ENCODE results near the gene SEC14L3.

Gene SEC14L3

GRCh38 chr22:30471616-30472318 is at the start of gene SEC14L3:
Gene SEC14L3, minus strand, starts transcription at chr22:30472017. Its CDS starts 59 bp downstream, at chr22:30471958.
- no peak for DNase-seq

- DNase-seq = no peak
Measured at GRCh38 chr22:30519842-30520425, 48.1 kb upstream of the SEC14L3 start.

GRCh38 chr22:30516731-30517130 is 44.9 kb upstream of the SEC14L3 start:
- no peak for DNase-seq

GRCh38 chr22:30516273-30516672 is 44.5 kb upstream of the SEC14L3 start:
- no peak for DNase-seq

- no peak for DNase-seq
Measured at GRCh38 chr22:30514252-30514651, 42.4 kb upstream of the SEC14L3 start.

GRCh38 chr22:30513462-30513861 is 41.6 kb upstream of the SEC14L3 start:
- no peak for DNase-seq

- DNase-seq = no peak
Measured at GRCh38 chr22:30511911-30512310, 40.1 kb upstream of the SEC14L3 start.

GRCh38 chr22:30511109-30511508 is 39.3 kb upstream of the SEC14L3 start:
- no peak for DNase-seq

- no peak for DNase-seq
Measured at GRCh38 chr22:30508216-30508615, 36.4 kb upstream of the SEC14L3 start.

GRCh38 chr22:30507670-30508069 is 35.9 kb upstream of the SEC14L3 start:
- DNase-seq = no peak

GRCh38 chr22:30506507-30506968 is 34.7 kb upstream of the SEC14L3 start:
- DNase-seq = no peak

GRCh38 chr22:30503551-30503950 is 31.7 kb upstream of the SEC14L3 start:
- DNase-seq = no peak

GRCh38 chr22:30502911-30503310 is 31.1 kb upstream of the SEC14L3 start:
- no peak for DNase-seq

GRCh38 chr22:30502153-30502552 is 30.3 kb upstream of the SEC14L3 start:
- no peak for DNase-seq

- no peak for DNase-seq
Measured at GRCh38 chr22:30500628-30501027, 28.8 kb upstream of the SEC14L3 start.

GRCh38 chr22:30497466-30498150 is 25.8 kb upstream of the SEC14L3 start:
- no peak for DNase-seq

- DNase-seq = no peak
Measured at GRCh38 chr22:30495041-30495784, 23.4 kb upstream of the SEC14L3 start.

- no peak for DNase-seq
Measured at GRCh38 chr22:30492144-30492543, 20.3 kb upstream of the SEC14L3 start.

- DNase-seq = no peak
Measured at GRCh38 chr22:30491381-30491780, 19.6 kb upstream of the SEC14L3 start.

GRCh38 chr22:30490399-30490798 is 18.6 kb upstream of the SEC14L3 start:
- DNase-seq = no peak

GRCh38 chr22:30488121-30488520 is 16.3 kb upstream of the SEC14L3 start:
- no peak for DNase-seq

GRCh38 chr22:30486661-30487115 is 14.9 kb upstream of the SEC14L3 start:
- DNase-seq = no peak

GRCh38 chr22:30486118-30486517 is 14.3 kb upstream of the SEC14L3 start:
- DNase-seq = no peak

All from activated naive CD4-positive, alpha-beta T cell treated with anti-CD3 and anti-CD28 coated beads, Interleukin-2, amount 50 U/mL, for 16 hours (primary cell).